Neuronal stem cell (in vitro differentiated cells): ENCODE measurements around the gene NADK2.

Experiments
- DNase-seq: peaks from one replicate; pipeline ENCODE4 v3.0.0-alpha.2; 2013; ENCODE audit warnings: low spot score
- H2AFZ ChIP-seq: one replicate; pipeline ENCODE4 v1.6.1; 2013; ENCODE audit warnings: mild to moderate bottlenecking, low read length, inconsistent platforms
- H2AK5ac ChIP-seq: 2 replicates; pipeline ENCODE4 v1.6.1; 2013; ENCODE audit warnings: low read depth, mild to moderate bottlenecking, inconsistent platforms, low read length, moderate library complexity, mixed read lengths
- H2BK120ac ChIP-seq: 2 replicates; pipeline ENCODE4 v1.6.1; 2013; ENCODE audit warnings: low read depth, mild to moderate bottlenecking, inconsistent platforms, low read length, moderate library complexity, mixed read lengths
- H2BK12ac ChIP-seq: one replicate; pipeline ENCODE4 v1.6.1; 2013; ENCODE audit warnings: low read length, inconsistent platforms
- H2BK15ac ChIP-seq: 2 replicates; pipeline ENCODE4 v1.6.1; 2013; ENCODE audit warnings: mild to moderate bottlenecking, low read length, inconsistent platforms, mixed read lengths
- H2BK5ac ChIP-seq: one replicate; pipeline ENCODE4 v1.6.1; 2013; ENCODE audit warnings: inconsistent platforms, mild to moderate bottlenecking, low read length, moderate library complexity
- H3K14ac ChIP-seq: one replicate; pipeline ENCODE4 v1.6.1; 2013; ENCODE audit warnings: low read length, inconsistent platforms
- H3K18ac ChIP-seq: 2 replicates; pipeline ENCODE4 v1.6.1; 2013; ENCODE audit warnings: low read length, inconsistent platforms
- H3K23ac ChIP-seq: 2 replicates; pipeline ENCODE4 v1.6.1; 2013; ENCODE audit warnings: low read depth, mild to moderate bottlenecking, mixed read lengths, low read length, inconsistent platforms; ENCODE audit not compliant: poor library complexity
- H3K27ac ChIP-seq: replicated peaks from 3 replicates; pipeline ENCODE4 v1.5.1; 2013; ENCODE audit warnings: low read length, inconsistent platforms
- H3K27me3 ChIP-seq, 3 experiments: 2 replicates each; pipeline ENCODE4 v1.6.1; 2013; ENCODE audit warnings: low read length in 3 of 3, mild to moderate bottlenecking in 2 of 3, inconsistent platforms in 1 of 3, low read depth in 1 of 3, mixed read lengths in 1 of 3, moderate library complexity in 1 of 3; ENCODE audit not compliant: control insufficient read depth in 3 of 3, insufficient read depth in 3 of 3
- H3K36me3 ChIP-seq, 2 donors: replicated peaks in 1 of 2; 2 replicates each; pipeline ENCODE4 v1.6.1; 2013; ENCODE audit warnings: low read length in 2 of 2; ENCODE audit not compliant: control insufficient read depth in 2 of 2, insufficient read depth in 2 of 2
- H3K4ac ChIP-seq: 2 replicates; pipeline ENCODE4 v1.6.1; 2013; ENCODE audit warnings: inconsistent platforms, mild to moderate bottlenecking, low read length, moderate library complexity
- H3K4me1 ChIP-seq, 2 donors: 1 replicate in 1 of 2; 2 replicates in 1 of 2; pipeline ENCODE4 v1.6.1; 2013; ENCODE audit warnings: low read length in 2 of 2, low read depth in 1 of 2; ENCODE audit not compliant: control insufficient read depth in 2 of 2, insufficient read depth in 1 of 2
- H3K4me2 ChIP-seq: one replicate; pipeline ENCODE4 v1.6.1; 2013; ENCODE audit warnings: mild to moderate bottlenecking, low read length, inconsistent platforms; ENCODE audit not compliant: insufficient read depth, poor library complexity, severe bottlenecking
- H3K4me3 ChIP-seq, 2 donors: 2 replicates each; pipeline ENCODE4 v1.5.1; 2013; ENCODE audit warnings: low read length in 2 of 2, mild to moderate bottlenecking in 2 of 2, inconsistent platforms in 1 of 2, moderate library complexity in 1 of 2
- H3K79me1 ChIP-seq: one replicate; pipeline ENCODE4 v1.6.1; 2013; ENCODE audit warnings: low read depth, mild to moderate bottlenecking, inconsistent platforms, low read length, moderate library complexity
- H3K9ac ChIP-seq: one replicate; pipeline ENCODE4 v1.6.1; 2013; ENCODE audit warnings: mild to moderate bottlenecking, low read depth, low read length, inconsistent platforms; ENCODE audit not compliant: poor library complexity
- H3K9me3 ChIP-seq, 2 donors: replicated peaks in 1 of 2; 2 replicates each; pipeline versions ENCODE3 to v1.6.1; 2013; ENCODE audit warnings: low read length in 2 of 2, mild to moderate bottlenecking in 2 of 2, inconsistent platforms in 1 of 2, low read depth in 1 of 2, mixed read lengths in 1 of 2, moderate library complexity in 1 of 2; ENCODE audit not compliant: control insufficient read depth in 2 of 2, insufficient read depth in 1 of 2
- H4K8ac ChIP-seq: one replicate; pipeline ENCODE4 v1.6.1; 2013; ENCODE audit warnings: low read depth, mild to moderate bottlenecking, inconsistent platforms, low read length, moderate library complexity
- H4K91ac ChIP-seq: one replicate; pipeline ENCODE4 v1.6.1; 2013; ENCODE audit warnings: low read length, low read depth, mild to moderate bottlenecking, inconsistent platforms; ENCODE audit not compliant: poor library complexity
- WGBS, 2 donors: extraction: QIAGEN DNeasy Blood & Tissue Kit; methylation state at CpG; one replicate each; pipeline ENCODE4 v1.1.7; 2013; ENCODE audit warnings: missing lambda C conversion rate in 2 of 2, mixed read lengths in 1 of 2; ENCODE audit not compliant: insufficient read length in 2 of 2, insufficient replicate concordance in 1 of 2; ENCODE audit errors: extremely low coverage in 2 of 2; 5-methylcytosine and 5-hydroxymethylcytosine counted together

NADK2 gene

DNA sequence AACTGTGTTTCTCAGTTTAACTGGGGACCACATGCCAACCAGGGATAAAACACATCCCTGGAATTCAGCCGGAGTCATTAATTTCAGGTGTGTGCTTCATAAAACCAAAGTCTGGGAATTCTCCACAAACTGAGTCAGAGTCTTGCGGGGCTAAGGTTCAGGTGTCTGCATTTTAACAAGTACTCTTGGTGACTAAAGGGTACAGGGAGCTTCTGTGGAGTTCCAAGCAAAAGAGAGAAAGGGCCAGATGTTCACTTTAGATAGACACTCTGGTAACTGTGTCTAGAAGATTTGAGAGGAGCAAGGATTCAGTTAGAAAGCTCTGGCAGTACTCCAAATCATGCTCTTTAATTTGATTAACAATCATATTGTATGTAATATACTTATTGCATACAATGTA is 4.0 kb downstream of the NADK2 start:
- no CpG with 5 or more reads among the region's 2 CpGs for WGBS, 2 donors
- no peaks in the 10 kb centered on the region for H3K27me3 ChIP-seq
- H2BK120ac ChIP-seq: no peak overlapping the region
- no peak overlapping the region for H3K4ac ChIP-seq
- no peak overlapping the region for H3K9ac ChIP-seq
- H2AFZ ChIP-seq: no peak overlapping the region
- no peak overlapping the region for H3K23ac ChIP-seq
- H3K9me3 ChIP-seq: peaks cover 3% of the 10 kb centered on the region in 2 donors
- H4K8ac ChIP-seq: no peak overlapping the region
- peaks cover 1 to 23% of the 10 kb centered on the region in 2 donors for H3K4me1 ChIP-seq
- H3K36me3 ChIP-seq: no peaks in the 10 kb centered on the region
- no peak overlapping the region for H3K14ac ChIP-seq
- H2BK12ac ChIP-seq: no peak overlapping the region
- H2BK5ac ChIP-seq: no peak overlapping the region
- no peak overlapping the region for H4K91ac ChIP-seq
- DNase-seq: no peak
- H2BK15ac ChIP-seq: no peak overlapping the region
- no peak overlapping the region for H3K4me3 ChIP-seq
- H3K4me2 ChIP-seq: no peak overlapping the region
- H3K27ac ChIP-seq: no peak overlapping the region
- no peak overlapping the region for H3K18ac ChIP-seq
- H3K79me1 ChIP-seq: no peaks in the 10 kb centered on the region
- H2AK5ac ChIP-seq: no peak overlapping the region

DNA sequence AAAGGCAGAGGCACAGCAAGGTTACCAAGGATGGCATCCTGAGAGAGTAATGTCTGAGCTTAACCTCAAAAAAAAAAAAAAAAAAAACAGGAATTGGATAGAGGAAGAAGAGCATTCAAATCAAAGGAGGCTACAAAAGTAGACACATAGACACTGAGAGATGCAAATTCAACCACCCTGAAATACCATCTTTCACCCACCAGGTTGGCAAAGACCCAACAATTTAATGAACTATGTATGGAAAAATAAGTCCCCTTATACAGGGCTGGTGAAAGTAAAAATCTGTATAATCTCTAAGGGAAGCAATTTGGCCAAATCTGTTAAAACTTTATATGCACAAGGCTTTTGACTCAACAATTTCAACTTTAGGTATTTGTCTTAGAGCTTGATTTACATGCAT is 4.9 kb downstream of the NADK2 start:
- H2BK5ac ChIP-seq: no peak overlapping the region
- H3K4me2 ChIP-seq: no peak overlapping the region
- no peak overlapping the region for H2BK15ac ChIP-seq
- no peaks in the 10 kb centered on the region for H3K27me3 ChIP-seq
- H3K4me3 ChIP-seq: no peak overlapping the region
- H2AK5ac ChIP-seq: no peak overlapping the region
- no peak overlapping the region for H4K8ac ChIP-seq
- no peak overlapping the region for H2AFZ ChIP-seq
- H3K9me3 ChIP-seq: no peaks in the 10 kb centered on the region
- H4K91ac ChIP-seq: no peak overlapping the region
- no peaks in the 10 kb centered on the region for H3K79me1 ChIP-seq
- no peak overlapping the region for H3K14ac ChIP-seq
- H3K23ac ChIP-seq: no peak overlapping the region
- H2BK120ac ChIP-seq: no peak overlapping the region
- no peak overlapping the region for H3K4ac ChIP-seq
- peaks cover 1 to 21% of the 10 kb centered on the region in 2 donors for H3K4me1 ChIP-seq
- H3K9ac ChIP-seq: no peak overlapping the region
- no peak for DNase-seq
- no peak overlapping the region for H3K27ac ChIP-seq
- H3K18ac ChIP-seq: no peak overlapping the region
- H3K36me3 ChIP-seq: no peaks in the 10 kb centered on the region
- H2BK12ac ChIP-seq: no peak overlapping the region

DNA sequence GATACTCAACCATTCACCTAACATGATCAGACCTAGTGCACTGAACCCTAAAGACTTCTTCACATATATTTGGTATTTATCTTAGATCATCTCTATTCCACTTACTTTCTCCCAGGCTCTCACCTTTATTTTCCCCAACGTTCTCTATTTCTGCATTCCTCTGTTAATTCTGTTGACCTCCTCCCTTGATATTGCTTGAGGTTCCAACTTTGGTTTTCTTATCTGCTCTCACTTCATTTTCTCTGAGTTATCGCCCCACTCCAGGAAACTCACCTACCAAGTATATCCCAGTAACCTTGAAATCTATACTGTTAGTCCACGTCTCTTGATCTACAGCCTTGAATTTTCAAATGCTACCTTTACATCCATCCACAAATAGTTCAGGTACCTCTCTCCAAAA is 9.2 kb downstream of the NADK2 start:
- H4K91ac ChIP-seq: no peak overlapping the region
- H3K18ac ChIP-seq: no peak overlapping the region
- no peak overlapping the region for H2AK5ac ChIP-seq
- no peak overlapping the region for H3K9ac ChIP-seq
- WGBS, 2 donors: no CpG with 5 or more reads among the region's 3 CpGs
- H3K4me1 ChIP-seq: peaks cover 0 to under 1% of the 10 kb centered on the region in 2 donors
- H3K79me1 ChIP-seq: no peaks in the 10 kb centered on the region
- no peak for DNase-seq
- H3K27ac ChIP-seq: no peak overlapping the region
- H3K27me3 ChIP-seq: no peaks in the 10 kb centered on the region
- H2BK5ac ChIP-seq: no peak overlapping the region
- H3K23ac ChIP-seq: no peak overlapping the region
- no peak overlapping the region for H3K4me2 ChIP-seq
- H2AFZ ChIP-seq: no peak overlapping the region
- H3K14ac ChIP-seq: no peak overlapping the region
- no peak overlapping the region for H2BK12ac ChIP-seq
- H3K36me3 ChIP-seq: no peaks in the 10 kb centered on the region
- H2BK15ac ChIP-seq: no peak overlapping the region
- H3K9me3 ChIP-seq: no peaks in the 10 kb centered on the region
- H4K8ac ChIP-seq: no peak overlapping the region
- no peak overlapping the region for H3K4me3 ChIP-seq
- no peak overlapping the region for H2BK120ac ChIP-seq
- no peak overlapping the region for H3K4ac ChIP-seq

DNA sequence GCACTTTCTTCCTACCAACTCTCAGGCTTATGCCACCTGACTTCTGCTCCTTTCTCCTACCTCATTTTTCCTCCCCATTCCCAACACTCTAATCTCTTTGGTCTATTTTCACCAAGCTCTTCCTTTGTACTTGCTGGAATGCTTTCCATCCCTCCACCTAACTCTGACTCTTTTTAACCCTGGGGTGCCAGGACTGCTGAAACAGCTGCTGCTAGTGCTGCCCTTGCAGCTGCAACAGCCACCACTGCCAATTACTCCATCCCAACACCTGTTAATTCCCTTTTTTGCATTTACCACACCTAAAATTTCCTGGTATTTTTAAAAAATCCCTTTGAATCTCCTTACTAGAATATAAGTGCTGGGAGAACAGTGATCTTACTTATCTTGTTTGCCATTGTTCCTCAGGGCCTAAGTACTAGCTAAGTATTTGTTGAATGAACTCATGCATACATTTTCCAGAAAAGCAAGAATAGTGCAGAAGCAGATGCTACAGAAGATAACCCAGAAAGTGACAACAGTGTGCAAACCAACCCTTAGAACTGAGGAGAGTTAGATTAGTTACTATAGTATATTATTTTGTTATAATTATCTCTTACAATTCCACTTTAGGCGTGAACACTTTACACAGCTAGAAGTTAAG is 11.5 kb downstream of the NADK2 start:
- no peaks in the 10 kb centered on the region for H3K27me3 ChIP-seq
- no peak overlapping the region for H2BK12ac ChIP-seq
- no peak overlapping the region for H4K91ac ChIP-seq
- H3K27ac ChIP-seq: peak overlapping the region; percentile 34
- no peak overlapping the region for H3K14ac ChIP-seq
- no peak overlapping the region for H2BK120ac ChIP-seq
- H3K9ac ChIP-seq: no peak overlapping the region
- no peak overlapping the region for H2BK15ac ChIP-seq
- H3K23ac ChIP-seq: no peak overlapping the region
- no peak overlapping the region for H3K18ac ChIP-seq
- no peak for DNase-seq
- no peak overlapping the region for H3K4me2 ChIP-seq
- peaks cover 0 to 15% of the 10 kb centered on the region in 2 donors for H3K36me3 ChIP-seq
- no peaks in the 10 kb centered on the region for H3K4me1 ChIP-seq
- H3K79me1 ChIP-seq: no peaks in the 10 kb centered on the region
- H2AFZ ChIP-seq: no peak overlapping the region
- no peak overlapping the region for H2AK5ac ChIP-seq
- H3K4me3 ChIP-seq: no peak overlapping the region
- H3K4ac ChIP-seq: no peak overlapping the region
- no CpG with 5 or more reads among the region's 1 CpG for WGBS, 2 donors
- H4K8ac ChIP-seq: no peak overlapping the region
- no peak overlapping the region for H2BK5ac ChIP-seq
- no peaks in the 10 kb centered on the region for H3K9me3 ChIP-seq
